ENCODE results near the gene MICAL1.

The MICAL1 gene

GRCh38 chr6:109421184-109421583 lies 34.4 kb downstream of the MICAL1 start:
- DNase-seq = no peak

- no peak for DNase-seq
Measured at GRCh38 chr6:109420751-109421150, 34.8 kb downstream of the MICAL1 start.

DNA sequence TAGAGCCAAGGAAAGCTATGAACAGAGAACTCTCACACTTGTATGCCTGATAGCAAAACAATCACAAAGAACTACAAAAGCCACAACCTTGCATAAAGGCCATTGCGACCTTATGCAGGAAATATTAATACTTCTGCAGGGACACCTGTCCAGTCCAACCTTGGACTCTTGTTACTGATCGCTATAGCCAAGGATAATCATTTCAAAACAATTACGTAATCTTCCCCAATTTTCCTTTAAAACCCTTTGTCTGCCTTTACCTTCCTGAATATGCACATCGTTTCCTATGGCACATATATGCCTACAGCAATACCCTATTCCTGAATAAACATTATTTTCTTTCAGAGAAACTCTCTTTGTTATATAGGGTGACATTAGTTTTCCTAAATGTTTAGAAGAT lies 37.9 kb downstream of the MICAL1 start:
- no peak for DNase-seq

- no peak for DNase-seq
Measured at GRCh38 chr6:109411034-109411433, 44.5 kb downstream of the MICAL1 start.

GRCh38 chr6:109406196-109406595 lies 49.4 kb downstream of the MICAL1 start:
- no peak for DNase-seq

DNA sequence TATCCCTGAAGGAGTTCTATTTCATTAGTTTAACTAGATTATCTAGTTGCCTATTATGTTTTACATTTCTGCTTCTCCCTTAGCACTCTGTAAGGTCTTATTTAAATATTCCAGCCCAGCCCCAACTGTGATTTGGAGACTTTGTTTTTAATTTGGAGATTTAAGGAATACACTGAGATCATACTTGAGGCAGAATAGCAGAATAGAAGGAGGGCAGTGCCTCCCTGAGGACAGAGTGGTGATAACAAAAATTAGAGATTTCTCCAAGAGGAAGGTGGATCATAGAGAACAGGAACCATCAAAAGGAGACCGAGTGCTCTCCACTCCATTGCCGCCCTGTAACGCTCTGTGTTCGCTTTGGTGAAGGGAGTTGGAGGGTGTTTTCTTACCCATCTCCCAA lies 58.6 kb downstream of the MICAL1 start:
- no peak for DNase-seq

- no peak for DNase-seq
Measured at GRCh38 chr6:109396046-109396718, 59.4 kb downstream of the MICAL1 start.

Measured in stimulated activated CD4-positive, alpha-beta T cell treated with anti-CD3 and anti-CD28 coated beads, Interleukin-2, amount 100 ng/mL, for 48 hours (primary cell).